Stimulated activated CD4-positive, alpha-beta T cell treated with anti-CD3 and anti-CD28 coated beads, TNF-alpha, amount 100 ng/mL, for 24 hours (primary cell): ENCODE data around the gene RECQL5.

Source experiments
- DNase-seq, 3 experiments: peaks; one replicate each; pipeline ENCODE4 v3.0.0-alpha.2; 2020; ENCODE audit warnings: low read depth in 3 of 3

RECQL5 gene

GRCh38 chr17:75666959-75667790 is at the start of gene RECQL5, which contains the start of gene SAP30BP:
TSS of gene RECQL5 (minus strand) at chr17:75667154. CDS start at chr17:75666557, 597 bp downstream.
TSS of gene SAP30BP (plus strand) at chr17:75667338. CDS start at chr17:75667373, 35 bp downstream.
- peak; percentile 94 to 98 (median 96) for DNase-seq

GRCh38 chr17:75712446-75712845 is 45.5 kb upstream of the RECQL5 start:
- no peak for DNase-seq

- no peak for DNase-seq
These were observed 40.2 kb upstream of the RECQL5 start for GRCh38 chr17:75707079-75707571.

GRCh38 chr17:75706042-75706728 is 39.2 kb upstream of the RECQL5 start:
- DNase-seq, result no peak

- DNase-seq, result no peak
These were observed 38.3 kb upstream of the RECQL5 start for GRCh38 chr17:75704963-75705875.

- DNase-seq, result no peak
These were observed 36.6 kb upstream of the RECQL5 start for GRCh38 chr17:75703591-75703990.

GRCh38 chr17:75703191-75703590 is 36.2 kb upstream of the RECQL5 start:
- DNase-seq, result no peak

- DNase-seq, result no peak
These were observed 34.3 kb upstream of the RECQL5 start for GRCh38 chr17:75701288-75701687.

GRCh38 chr17:75698659-75699058 is 31.7 kb upstream of the RECQL5 start:
- DNase-seq, result no peak

GRCh38 chr17:75697651-75698291 is 30.8 kb upstream of the RECQL5 start:
- DNase-seq, result no peak

- DNase-seq, result no peak
These were observed 28.9 kb upstream of the RECQL5 start for GRCh38 chr17:75695830-75696271.

- DNase-seq, result no peak
These were observed 28.3 kb upstream of the RECQL5 start for GRCh38 chr17:75695141-75695829.

- no peak for DNase-seq
These were observed 27.6 kb upstream of the RECQL5 start for GRCh38 chr17:75694536-75694935.

- DNase-seq, result no peak
These were observed 26.8 kb upstream of the RECQL5 start for GRCh38 chr17:75693500-75694481.

GRCh38 chr17:75692976-75693375 is 26.0 kb upstream of the RECQL5 start:
- DNase-seq, result no peak

- DNase-seq, result no peak
These were observed 25.1 kb upstream of the RECQL5 start for GRCh38 chr17:75691801-75692626.

- DNase-seq, result peak in 1 of 3 experiments; percentile 58
These were observed 24.4 kb upstream of the RECQL5 start for GRCh38 chr17:75691371-75691791.

- DNase-seq, result peak in 1 of 3 experiments; percentile 19
These were observed 22.5 kb upstream of the RECQL5 start for GRCh38 chr17:75689441-75689873.
